Esophagus squamous epithelium (tissue), 4 donors: ENCODE results near the gene CIRBP.

Source experiments
- CTCF ChIP-seq, 6 experiments: fragments of 450-650 bp in 4 of 6; fragments of 200-600 bp in 2 of 6; sonication (generic) in 2 of 6; IDR thresholded peaks; one replicate each; pipeline ENCODE4 v1.5.1; 2016 to 2019; ENCODE audit warnings: antibody characterized with exemption in 6 of 6, mild to moderate bottlenecking in 4 of 6, moderate library complexity in 4 of 6
- POLR2A ChIP-seq, 4 donors: fragments of 450-650 bp; IDR thresholded peaks; one replicate each; pipeline ENCODE4 v1.6.1; 2017; ENCODE audit warnings: antibody characterized with exemption in 4 of 4, mild to moderate bottlenecking in 4 of 4, moderate library complexity in 3 of 4

- TF ChIP-seq CTCF (IDR thresholded peaks at IDR 0.05) (no peak), POLR2A (IDR thresholded peaks at IDR 0.05) (no peak)
Measured at GRCh38 chr19:1233115-1233667, 35.9 kb upstream of the CIRBP start.
